Ovary (tissue), 3 donors: Measurements from ENCODE around the gene PPP6R3.

Source experiments
- EP300 ChIP-seq: sonication (generic); formaldehyde crosslinking; IDR thresholded peaks from one replicate; pipeline ENCODE4 v1.6.1; 2017; ENCODE audit warnings: antibody characterized with exemption
- POLR2A ChIP-seq: fragments of 450-650 bp; IDR thresholded peaks from one replicate; pipeline ENCODE4 v1.6.1; 2017; ENCODE audit warnings: antibody characterized with exemption, mild to moderate bottlenecking, moderate library complexity
- TF ChIP-seq, protein P1 (sequence below), 3 donors: fragments of 450-650 bp in 2 of 3; fragments of 200-600 bp in 1 of 3; IDR thresholded peaks; one replicate each; pipeline versions ENCODE4 v1.5.1 to v1.8.0; 2016 to 2022; ENCODE audit warnings: antibody characterized with exemption in 3 of 3, mild to moderate bottlenecking in 1 of 3
- donor health status: DM: no; HTN: no; CAD: no.

DNA sequence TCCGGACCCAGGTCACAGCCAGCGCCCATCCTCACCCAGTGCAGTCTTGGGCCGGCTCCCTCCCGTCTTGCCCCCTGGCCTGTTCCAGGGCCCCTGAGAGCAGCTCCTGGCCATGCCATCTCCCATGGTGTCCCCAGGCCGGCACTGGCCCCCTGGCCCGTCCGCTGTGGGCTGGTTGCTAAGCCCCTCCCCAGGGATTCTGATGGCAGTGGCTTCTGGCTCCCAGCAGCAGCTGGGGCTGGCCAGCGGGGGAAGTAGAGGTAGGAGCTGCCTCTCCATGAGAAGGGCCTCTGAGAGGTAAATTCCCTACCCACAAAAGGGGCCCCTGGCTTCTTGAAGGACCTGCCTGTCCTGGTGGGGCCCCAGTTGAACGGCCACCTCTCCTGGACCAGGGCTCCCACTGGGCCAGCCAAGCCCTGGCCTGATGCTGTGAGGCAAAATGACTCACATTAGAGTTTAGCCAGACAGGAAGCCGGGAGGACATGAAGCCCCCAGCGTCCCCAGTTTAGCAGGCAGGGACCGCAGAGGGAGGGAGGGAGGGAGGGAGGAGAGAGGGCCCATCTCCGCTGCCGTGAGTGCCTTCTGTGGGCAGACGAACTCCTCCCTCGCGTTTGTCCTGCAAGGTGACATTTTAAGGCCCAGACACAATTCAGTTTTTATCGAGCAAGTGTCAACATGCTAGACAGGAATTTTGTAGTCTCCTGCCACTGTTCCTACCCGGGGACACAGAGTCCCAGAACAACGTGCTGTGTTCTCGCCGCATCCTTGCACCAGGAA lies 190.8 kb downstream of the PPP6R3 start:
- no peak for TF ChIP-seq POLR2A
- TF ChIP-seq, protein P1, sequence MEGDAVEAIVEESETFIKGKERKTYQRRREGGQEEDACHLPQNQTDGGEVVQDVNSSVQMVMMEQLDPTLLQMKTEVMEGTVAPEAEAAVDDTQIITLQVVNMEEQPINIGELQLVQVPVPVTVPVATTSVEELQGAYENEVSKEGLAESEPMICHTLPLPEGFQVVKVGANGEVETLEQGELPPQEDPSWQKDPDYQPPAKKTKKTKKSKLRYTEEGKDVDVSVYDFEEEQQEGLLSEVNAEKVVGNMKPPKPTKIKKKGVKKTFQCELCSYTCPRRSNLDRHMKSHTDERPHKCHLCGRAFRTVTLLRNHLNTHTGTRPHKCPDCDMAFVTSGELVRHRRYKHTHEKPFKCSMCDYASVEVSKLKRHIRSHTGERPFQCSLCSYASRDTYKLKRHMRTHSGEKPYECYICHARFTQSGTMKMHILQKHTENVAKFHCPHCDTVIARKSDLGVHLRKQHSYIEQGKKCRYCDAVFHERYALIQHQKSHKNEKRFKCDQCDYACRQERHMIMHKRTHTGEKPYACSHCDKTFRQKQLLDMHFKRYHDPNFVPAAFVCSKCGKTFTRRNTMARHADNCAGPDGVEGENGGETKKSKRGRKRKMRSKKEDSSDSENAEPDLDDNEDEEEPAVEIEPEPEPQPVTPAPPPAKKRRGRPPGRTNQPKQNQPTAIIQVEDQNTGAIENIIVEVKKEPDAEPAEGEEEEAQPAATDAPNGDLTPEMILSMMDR (IDR thresholded peaks at IDR 0.05), result no peak
- no peak for TF ChIP-seq EP300
